ENCODE measurements around the gene MOB2. TPM values are rescaled to one million over a fixed set of nuclear protein-coding genes. Genes with fewer than 3 reads are reported as not detected.

MOB2 gene
- total RNA-seq, 1 donor from 2014 or later: 26.9 TPM

DNA sequence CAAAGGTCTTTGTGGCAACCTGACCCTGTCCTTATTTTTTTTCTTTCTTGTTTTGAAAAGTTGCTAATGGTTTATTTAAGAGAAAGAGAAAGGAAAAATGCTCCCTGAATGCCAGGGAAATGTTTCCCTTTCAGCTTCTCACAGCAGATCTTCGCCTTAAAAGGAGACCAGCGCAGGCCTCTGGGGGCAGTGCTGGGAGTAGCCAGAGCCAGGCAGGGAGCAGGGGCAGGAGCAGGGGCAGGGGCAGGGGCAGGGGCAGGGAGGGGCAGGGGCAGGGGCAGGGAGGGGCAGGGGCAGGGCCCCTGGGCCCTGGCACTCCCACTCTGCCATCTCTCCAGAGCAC is 5.1 kb downstream of the MOB2 start:
- H3K4me3 ChIP-seq (ENCODE audit: low read depth, low read length): no peak overlapping the region
- TF ChIP-seq, protein P1, sequence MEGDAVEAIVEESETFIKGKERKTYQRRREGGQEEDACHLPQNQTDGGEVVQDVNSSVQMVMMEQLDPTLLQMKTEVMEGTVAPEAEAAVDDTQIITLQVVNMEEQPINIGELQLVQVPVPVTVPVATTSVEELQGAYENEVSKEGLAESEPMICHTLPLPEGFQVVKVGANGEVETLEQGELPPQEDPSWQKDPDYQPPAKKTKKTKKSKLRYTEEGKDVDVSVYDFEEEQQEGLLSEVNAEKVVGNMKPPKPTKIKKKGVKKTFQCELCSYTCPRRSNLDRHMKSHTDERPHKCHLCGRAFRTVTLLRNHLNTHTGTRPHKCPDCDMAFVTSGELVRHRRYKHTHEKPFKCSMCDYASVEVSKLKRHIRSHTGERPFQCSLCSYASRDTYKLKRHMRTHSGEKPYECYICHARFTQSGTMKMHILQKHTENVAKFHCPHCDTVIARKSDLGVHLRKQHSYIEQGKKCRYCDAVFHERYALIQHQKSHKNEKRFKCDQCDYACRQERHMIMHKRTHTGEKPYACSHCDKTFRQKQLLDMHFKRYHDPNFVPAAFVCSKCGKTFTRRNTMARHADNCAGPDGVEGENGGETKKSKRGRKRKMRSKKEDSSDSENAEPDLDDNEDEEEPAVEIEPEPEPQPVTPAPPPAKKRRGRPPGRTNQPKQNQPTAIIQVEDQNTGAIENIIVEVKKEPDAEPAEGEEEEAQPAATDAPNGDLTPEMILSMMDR (conservative IDR thresholded peaks at IDR 0.05; ENCODE audit: low read depth, low read length): no peak
- no peak for DNase-seq (ENCODE audit: low read depth)

DNA sequence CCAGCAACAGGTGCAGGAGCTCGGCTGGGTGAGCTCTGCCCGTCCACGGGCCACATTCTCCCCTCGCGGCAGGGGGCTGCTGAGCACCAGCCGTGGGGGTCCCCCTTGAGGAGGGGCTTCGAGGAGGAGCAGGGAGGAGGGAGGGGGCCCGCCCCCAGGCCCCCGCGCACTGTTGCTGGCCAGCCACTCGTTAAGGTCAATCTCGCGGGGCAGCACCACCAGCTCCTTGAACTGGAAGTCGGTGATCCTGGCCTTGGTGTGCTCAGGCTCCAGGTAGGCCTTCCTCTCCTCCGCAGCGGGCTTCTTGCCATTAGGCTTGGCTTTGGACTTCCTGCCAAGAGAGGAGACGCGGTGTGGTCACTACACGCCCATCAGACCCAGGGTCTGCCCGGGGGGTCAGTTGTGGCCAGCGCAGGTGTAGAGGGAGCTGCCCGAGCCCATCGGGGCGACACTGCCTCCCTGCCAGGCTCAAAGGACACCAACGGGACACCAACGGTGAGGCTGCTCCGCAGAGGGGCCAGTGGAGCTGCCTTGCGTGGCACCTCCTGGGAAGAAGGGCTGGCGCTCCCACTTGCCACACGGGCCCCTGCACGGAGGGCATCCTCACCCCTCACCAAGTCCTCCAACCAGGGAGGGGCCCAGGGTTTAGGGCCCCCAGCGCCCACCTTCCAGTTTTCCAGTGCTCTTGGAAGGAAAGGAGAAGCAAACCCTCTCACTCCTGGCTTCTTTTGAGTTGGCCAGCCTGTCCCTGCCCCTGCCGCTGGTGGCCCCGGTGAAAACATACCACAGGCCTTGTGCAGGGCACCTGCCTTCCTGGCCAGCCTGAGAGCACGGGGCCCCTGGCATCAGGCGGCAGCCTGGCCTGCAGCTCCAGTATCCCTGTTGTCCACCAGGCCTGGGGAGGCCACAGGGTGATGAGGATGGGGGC is 5.8 kb downstream of the MOB2 start:
- H3K4me3 ChIP-seq (ENCODE audit: low read depth, low read length): no peak overlapping the region
- no peak for DNase-seq (ENCODE audit: low read depth)
- TF ChIP-seq, protein P1 (conservative IDR thresholded peaks at IDR 0.05; ENCODE audit: low read depth, low read length): no peak

DNA sequence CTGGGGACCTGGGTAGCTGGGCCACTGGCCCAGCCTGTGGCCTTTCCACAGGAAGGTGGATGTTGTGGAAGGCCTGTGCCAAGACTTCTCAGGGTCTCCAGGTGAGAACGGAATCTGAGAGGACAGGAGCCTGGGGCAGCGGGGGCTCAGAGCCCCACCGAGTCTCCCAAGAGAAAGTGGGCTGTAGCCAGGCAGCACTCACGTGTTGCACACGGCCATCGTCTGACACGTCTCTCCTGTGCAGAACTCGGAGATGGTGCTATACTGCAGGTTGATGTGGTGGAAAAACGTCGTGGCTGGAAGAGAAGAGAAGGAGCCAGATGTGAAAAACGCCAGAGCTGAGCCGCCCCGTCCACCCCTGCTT is 6.4 kb downstream of the MOB2 start:
- TF ChIP-seq, protein P1 (conservative IDR thresholded peaks at IDR 0.05; ENCODE audit: low read depth, low read length): no peak
- no peak for DNase-seq (ENCODE audit: low read depth)
- no peak overlapping the region for H3K4me3 ChIP-seq (ENCODE audit: low read depth, low read length)

DNA sequence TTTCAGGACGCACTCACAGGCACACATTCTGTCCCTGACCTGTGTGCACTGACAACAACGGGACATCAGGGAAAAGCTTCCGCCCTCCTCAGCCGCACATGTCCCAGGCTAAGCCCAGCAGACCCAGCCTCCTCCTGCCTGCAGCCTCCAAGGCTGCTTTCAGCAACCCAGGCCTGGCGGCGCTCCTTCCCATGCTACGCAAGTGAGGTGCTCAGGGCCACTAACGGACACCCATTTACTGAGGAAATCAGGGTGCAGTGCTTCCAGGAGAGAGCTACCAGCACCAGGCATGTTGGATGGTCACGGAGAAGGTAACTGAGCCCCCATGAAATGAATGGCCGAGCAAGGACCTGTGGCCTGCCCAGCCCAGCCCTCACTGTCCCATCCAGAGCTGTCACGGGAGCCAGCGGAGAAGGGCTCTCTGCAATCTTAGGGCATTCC is 6.9 kb downstream of the MOB2 start:
- DNase-seq (ENCODE audit: low read depth): no peak
- TF ChIP-seq, protein P1 (conservative IDR thresholded peaks at IDR 0.05; ENCODE audit: low read depth, low read length): no peak
- no peak overlapping the region for H3K4me3 ChIP-seq (ENCODE audit: low read depth, low read length)

DNA sequence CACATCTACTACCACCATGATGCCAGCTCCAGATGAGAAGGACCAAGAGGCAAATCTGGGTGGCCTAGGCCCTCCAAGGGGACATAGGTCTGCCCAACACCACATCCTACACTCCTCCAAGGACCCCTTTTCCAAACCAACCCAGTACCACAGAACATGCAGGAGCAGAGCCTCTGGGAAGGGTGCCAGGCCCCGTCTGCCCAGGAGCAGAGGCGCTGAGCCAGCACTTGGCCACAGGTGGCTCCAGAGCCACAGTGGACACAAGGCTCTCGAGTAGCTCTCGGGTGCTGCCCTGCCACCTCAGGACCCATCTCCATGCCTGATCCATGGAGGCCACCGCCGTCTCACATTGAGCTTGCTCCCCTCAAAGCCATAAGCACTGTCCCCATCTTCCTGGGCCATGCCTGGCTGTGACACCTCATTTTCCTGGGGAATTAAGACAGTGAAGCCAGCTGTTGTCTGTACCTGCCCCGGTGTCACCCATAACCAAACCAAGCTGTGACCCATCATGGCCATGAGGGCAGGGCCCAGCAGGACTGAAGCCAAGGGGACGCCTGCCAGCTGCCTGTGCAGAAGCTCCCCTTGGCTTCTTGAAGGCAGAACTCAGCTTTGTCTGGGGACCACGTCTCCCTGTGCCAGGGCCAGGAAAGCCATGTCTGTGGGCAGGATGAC is 7.4 kb downstream of the MOB2 start:
- TF ChIP-seq, protein P1 (conservative IDR thresholded peaks at IDR 0.05; ENCODE audit: low read depth, low read length): no peak
- DNase-seq (ENCODE audit: low read depth): no peak
- no peak overlapping the region for H3K4me3 ChIP-seq (ENCODE audit: low read depth, low read length)

DNA sequence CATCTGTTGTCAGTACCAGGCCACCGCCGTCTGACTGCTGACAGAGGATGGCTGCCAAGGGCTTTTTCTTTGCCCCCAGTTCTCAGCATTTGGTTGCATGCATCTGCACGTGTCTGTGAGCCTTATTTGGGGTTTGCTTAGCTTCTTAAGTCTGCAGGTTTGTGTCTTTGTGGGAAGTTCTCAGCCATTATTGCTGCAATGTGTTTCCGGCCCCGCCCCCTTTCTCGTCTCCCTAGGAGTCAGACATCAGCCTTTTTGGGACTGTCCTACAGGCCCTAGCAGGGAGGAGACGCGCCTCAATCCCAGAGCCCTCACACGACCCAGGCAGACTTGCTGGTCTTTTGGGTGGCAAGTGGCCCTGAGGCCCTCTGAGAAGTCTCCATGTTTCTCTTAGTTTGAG is 8.0 kb downstream of the MOB2 start:
- DNase-seq (ENCODE audit: low read depth): no peak
- TF ChIP-seq, protein P1 (conservative IDR thresholded peaks at IDR 0.05; ENCODE audit: low read depth, low read length): no peak

More for the DNA sequence above, 8.0 kb downstream of the MOB2 start:
- H3K4me3 ChIP-seq (ENCODE audit: low read depth, low read length): no peak overlapping the region
